ENCODE data around the gene OR11L1.

OR11L1 gene

GRCh38 chr1:247812637-247813036 is 29.1 kb downstream of the OR11L1 start:
- no peak for DNase-seq

GRCh38 chr1:247797518-247797917 is 44.2 kb downstream of the OR11L1 start:
- no peak for DNase-seq

All from anterior cingulate cortex (tissue), 58 donors.